H1 (cell line): ENCODE data around the gene LPCAT3. TPM values are rescaled to one million over a fixed set of nuclear protein-coding genes. Genes with fewer than 3 reads are reported as not detected.

ENCODE experiments used
- CTCF ChIA-PET: fragments of 300-600 bp; sonication (Branson Sonifier 250); formaldehyde crosslinking; loops from one replicate; lab custom pipeline; 2021; ENCODE audit not compliant: partially characterized antibody; lab: Charles Lee
- POLR2A ChIA-PET: fragments of 300-600 bp; sonication (Branson Sonifier 250); formaldehyde crosslinking; loops from one replicate; lab custom pipeline; 2021; ENCODE audit warnings: inconsistent platforms; ENCODE audit not compliant: partially characterized antibody; lab: Charles Lee
- DNase-seq, 2 experiments: peaks; one replicate each; pipeline versions ENCODE4 v3.0.0 to v3.0.0-alpha.2; 2010 to 2022; ENCODE audit warnings: low spot score in 2 of 2, low read depth in 1 of 2, mixed read lengths in 1 of 2
- FAIRE-seq: peaks from 2 replicates; lab custom pipeline; 2011; peaks lifted over from hg19 to GRCh38; lab: Jason Lieb, UNC
- H2AFZ ChIP-seq: 2 replicates; pipeline ENCODE4 v1.8.1; 2012; ENCODE audit warnings: low read length, inconsistent platforms
- H2AK5ac ChIP-seq: 2 replicates; pipeline ENCODE4 v1.6.1; 2013; ENCODE audit warnings: low read depth, low read length
- H2BK120ac ChIP-seq: replicated peaks from 2 replicates; pipeline ENCODE3; 2013; ENCODE audit warnings: low read depth, low read length, inconsistent platforms
- H2BK12ac ChIP-seq: 2 replicates; pipeline ENCODE4 v1.6.1; 2013; ENCODE audit warnings: low read depth, low read length
- H2BK15ac ChIP-seq: 2 replicates; pipeline ENCODE4 v1.6.1; 2013; ENCODE audit warnings: low read length
- H2BK20ac ChIP-seq: 2 replicates; pipeline ENCODE4 v1.6.1; 2013; ENCODE audit warnings: low read length
- H2BK5ac ChIP-seq: 2 replicates; pipeline ENCODE4 v1.6.1; 2013; ENCODE audit warnings: low read depth, low read length
- H3K14ac ChIP-seq: 2 replicates; pipeline ENCODE4 v1.6.1; 2013; ENCODE audit warnings: inconsistent platforms; ENCODE audit not compliant: insufficient read length
- H3K18ac ChIP-seq: 2 replicates; pipeline ENCODE4 v1.6.1; 2013; ENCODE audit warnings: low read length; ENCODE audit errors: extremely low read depth
- H3K23ac ChIP-seq: 2 replicates; pipeline ENCODE4 v1.6.1; 2013; ENCODE audit warnings: inconsistent platforms; ENCODE audit not compliant: insufficient read length
- H3K23me2 ChIP-seq: 2 replicates; pipeline ENCODE4 v1.6.1; 2013; ENCODE audit warnings: low read depth, low read length
- H3K27ac ChIP-seq: 2 replicates; pipeline ENCODE4 v1.6.1; 2011; ENCODE audit warnings: low read depth, low read length, inconsistent platforms
- H3K27me3 ChIP-seq, 4 experiments: replicated peaks in 1 of 4; 1 replicate in 1 of 4; 2 replicates in 3 of 4; pipeline versions ENCODE4 v1.6.1 to v1.8.1; 2011 to 2013; ENCODE audit warnings: low read length in 3 of 4, mild to moderate bottlenecking in 3 of 4, inconsistent platforms in 2 of 4, mixed read lengths in 2 of 4, moderate library complexity in 1 of 4; ENCODE audit not compliant: control insufficient read depth in 3 of 4, insufficient read depth in 3 of 4; ENCODE audit errors: extremely low read depth in 1 of 4
- H3K36me3 ChIP-seq, 4 experiments: 2 replicates each; pipeline versions ENCODE4 v1.6.1 to v1.8.1; 2011 to 2013; ENCODE audit warnings: mild to moderate bottlenecking in 4 of 4, low read length in 3 of 4, moderate library complexity in 2 of 4, control low read depth in 1 of 4, inconsistent platforms in 1 of 4; ENCODE audit not compliant: insufficient read depth in 4 of 4, control insufficient read depth in 2 of 4
- H3K4ac ChIP-seq: replicated peaks from 2 replicates; pipeline ENCODE3; 2013; ENCODE audit warnings: low read length, low read depth, mixed read lengths, inconsistent platforms; ENCODE audit not compliant: insufficient read length
- H3K4me1 ChIP-seq, 4 experiments: replicated peaks in 1 of 4; 1 replicate in 1 of 4; 2 replicates in 3 of 4; pipeline versions ENCODE4 v1.6.1 to v1.8.1; 2011 to 2013; ENCODE audit warnings: low read length in 3 of 4, inconsistent platforms in 2 of 4, mixed read lengths in 1 of 4; ENCODE audit not compliant: insufficient read depth in 4 of 4, control insufficient read depth in 3 of 4
- H3K4me2 ChIP-seq, 2 experiments: 2 replicates each; pipeline versions ENCODE4 v1.6.1 to v1.8.1; 2011 to 2013; ENCODE audit warnings: low read depth in 2 of 2, low read length in 2 of 2, control low read depth in 1 of 2, inconsistent platforms in 1 of 2, mild to moderate bottlenecking in 1 of 2; ENCODE audit not compliant: insufficient read depth in 1 of 2
- H3K4me3 ChIP-seq, 4 experiments: fragments of 200-600, 300-600 bp in 1 of 4; sonication (generic), shearing (Covaris generic), sonication (Bioruptor Twin) in 1 of 4; 2 replicates each; pipeline versions ENCODE4 v1.5.1 to v1.8.1; 2011 to 2016; ENCODE audit warnings: low read length in 4 of 4, low read depth in 3 of 4, control low read depth in 2 of 4, inconsistent platforms in 2 of 4, mild to moderate bottlenecking in 2 of 4, mixed read lengths in 1 of 4, moderate library complexity in 1 of 4; ENCODE audit not compliant: insufficient read depth in 2 of 4; ENCODE audit errors: extremely low read depth in 1 of 4
- H3K56ac ChIP-seq: replicated peaks from 2 replicates; pipeline ENCODE3; 2013; ENCODE audit warnings: low read depth, mild to moderate bottlenecking, mixed read lengths, low read length, inconsistent platforms; ENCODE audit not compliant: insufficient read length
- H3K79me1 ChIP-seq: 2 replicates; pipeline ENCODE4 v1.6.1; 2013; ENCODE audit warnings: low read depth, low read length, control low read depth
- H3K79me2 ChIP-seq, 2 experiments: 2 replicates each; pipeline versions ENCODE4 v1.6.1 to v1.8.1; 2012 to 2013; ENCODE audit warnings: low read length in 2 of 2, mild to moderate bottlenecking in 2 of 2, inconsistent platforms in 1 of 2; ENCODE audit not compliant: insufficient read depth in 2 of 2, control insufficient read depth in 1 of 2
- H3K9ac ChIP-seq, 4 experiments: replicated peaks in 1 of 4; 1 replicate in 1 of 4; 2 replicates in 3 of 4; pipeline versions ENCODE4 v1.6.1 to v1.8.1; 2011 to 2013; ENCODE audit warnings: low read depth in 3 of 4, low read length in 3 of 4, control low read depth in 2 of 4, mild to moderate bottlenecking in 2 of 4, moderate library complexity in 2 of 4, inconsistent platforms in 1 of 4; ENCODE audit errors: extremely low read depth in 1 of 4
- H3K9me3 ChIP-seq, 2 experiments: 2 replicates each; pipeline versions ENCODE4 v1.6.1 to v1.8.1; 2012 to 2013; ENCODE audit warnings: mild to moderate bottlenecking in 2 of 2, moderate library complexity in 2 of 2, control low read depth in 1 of 2, inconsistent platforms in 1 of 2, low read depth in 1 of 2, low read length in 1 of 2, mixed read lengths in 1 of 2; ENCODE audit not compliant: insufficient read depth in 2 of 2
- H4K20me1 ChIP-seq, 2 experiments: replicated peaks in 1 of 2; 2 replicates each; pipeline versions ENCODE3 to v1.8.1; 2011 to 2013; ENCODE audit warnings: inconsistent platforms in 2 of 2, low read length in 2 of 2, mild to moderate bottlenecking in 1 of 2; ENCODE audit not compliant: insufficient read depth in 2 of 2, control insufficient read depth in 1 of 2
- H4K5ac ChIP-seq: 2 replicates; pipeline ENCODE4 v1.6.1; 2013; ENCODE audit warnings: low read length, low read depth, mixed read lengths, inconsistent platforms; ENCODE audit not compliant: insufficient read length
- H4K8ac ChIP-seq: 2 replicates; pipeline ENCODE4 v1.8.0; 2013; ENCODE audit warnings: mild to moderate bottlenecking, moderate library complexity, low read length, inconsistent platforms; ENCODE audit not compliant: insufficient read depth; ENCODE audit errors: extremely low read depth
- H4K91ac ChIP-seq: replicated peaks from 2 replicates; pipeline ENCODE3; 2013; ENCODE audit warnings: low read length, mixed read lengths, inconsistent platforms; ENCODE audit not compliant: insufficient read length
- ASH2L ChIP-seq: fragments of 200-600, 300-600 bp; sonication (generic); IDR thresholded peaks from one replicate; pipeline ENCODE4 v1.7.1; 2017; ENCODE audit warnings: low read length
- CEBPB ChIP-seq: IDR thresholded peaks from 2 replicates; pipeline ENCODE4 v1.6.1; 2012; ENCODE audit warnings: low read depth, low read length
- EGR1 ChIP-seq: IDR thresholded peaks from 2 replicates; pipeline ENCODE4 v1.6.1; 2011; ENCODE audit warnings: low read depth, low read length, borderline replicate concordance
- EP300 ChIP-seq, 2 experiments: IDR thresholded peaks; 1 replicate in 1 of 2; 2 replicates in 1 of 2; pipeline ENCODE4 v1.6.1; 2011 to 2012; ENCODE audit warnings: low read depth in 2 of 2, low read length in 2 of 2, mild to moderate bottlenecking in 2 of 2, borderline replicate concordance in 1 of 2, inconsistent platforms in 1 of 2, moderate library complexity in 1 of 2
- HDAC2 ChIP-seq, 2 experiments: fragments of 300-600 bp in 1 of 2; sonication (generic) in 1 of 2; IDR thresholded peaks; 2 replicates each; pipeline ENCODE4 v1.6.1; 2011 to 2012; ENCODE audit warnings: low read depth in 2 of 2, low read length in 2 of 2, mild to moderate bottlenecking in 2 of 2, moderate library complexity in 2 of 2, borderline replicate concordance in 1 of 2, inconsistent platforms in 1 of 2
- HDAC6 ChIP-seq: IDR thresholded peaks from one replicate; pipeline ENCODE4 v1.7.1; 2012; ENCODE audit warnings: low read depth, mild to moderate bottlenecking, inconsistent platforms, low read length, moderate library complexity
- JUN ChIP-seq: IDR thresholded peaks from 2 replicates; pipeline ENCODE4 v1.6.1; 2011; ENCODE audit warnings: low read depth, mild to moderate bottlenecking, improper control_type of control experiment, low read length
- MAFK ChIP-seq: IDR thresholded peaks from 2 replicates; pipeline ENCODE4 v1.6.1; 2012; ENCODE audit warnings: low read depth, mild to moderate bottlenecking, improper control_type of control experiment, low read length
- PHF8 ChIP-seq: fragments of 200-600 bp; sonication (generic); conservative IDR thresholded peaks from 2 replicates; pipeline ENCODE4 v1.7.1; 2012; ENCODE audit warnings: low read depth, mild to moderate bottlenecking, inconsistent platforms, low read length, moderate library complexity
- POU5F1 ChIP-seq: IDR thresholded peaks from 2 replicates; pipeline ENCODE4 v1.6.1; 2011; ENCODE audit warnings: low read depth, mild to moderate bottlenecking, low read length, moderate library complexity
- RXRA ChIP-seq: IDR thresholded peaks from 2 replicates; pipeline ENCODE4 v1.6.1; 2011; ENCODE audit warnings: low read depth, mild to moderate bottlenecking, low read length, moderate library complexity; ENCODE audit not compliant: insufficient read depth
- TAF7 ChIP-seq: optimal IDR thresholded peaks from 2 replicates; pipeline ENCODE3; 2011; ENCODE audit warnings: low read depth, mild to moderate bottlenecking, inconsistent platforms, low read length, moderate library complexity, borderline replicate concordance
- TEAD4 ChIP-seq: IDR thresholded peaks from 2 replicates; pipeline ENCODE4 v1.6.1; 2012; ENCODE audit warnings: low read depth, low read length, inconsistent platforms, mixed read lengths
- WGBS, 2 experiments: shearing (Covaris generic) in 1 of 2; methylation state at CpG; one replicate each; pipeline versions ENCODE4 v1.1.6 to v1.1.7; 2013 to 2015; ENCODE audit warnings: low lambda C conversion rate in 2 of 2, mixed read lengths in 2 of 2, inconsistent platforms in 1 of 2, low coverage in 1 of 2, missing lambda C conversion rate in 1 of 2; ENCODE audit not compliant: insufficient replicate concordance in 2 of 2, insufficient coverage in 1 of 2, insufficient read length in 1 of 2; ENCODE audit errors: extremely low coverage in 1 of 2, missing lambda C conversion rate in 1 of 2; 5-methylcytosine and 5-hydroxymethylcytosine counted together
- polyA plus RNA-seq, 7 experiments: library from polyadenylated mRNA; depleted of rRNA in 3 of 7; stranded (reverse) in 5 of 7; unstranded in 2 of 7; fragments of >200 nt in 5 of 7; fragments of 200-250 nt in 2 of 7; gene quantifications; 1 replicate in 5 of 7; 2 replicates in 1 of 7; 4 replicates in 1 of 7; pipeline versions ENCODE4 v1.2.1 to v1.2.3, GENCODE V29; 2011 to 2013; ENCODE audit warnings: missing spikeins in 2 of 7, mixed read lengths in 2 of 7
- total RNA-seq: library from RNA; stranded (reverse); fragmentation: NEBNext Ultra II Directional; extraction: Animal tissue kit (Norgen Biotek cat#: 25700); gene quantifications from 2 replicates; pipeline ENCODE4 v1.2.1, GENCODE V29; 2021

Gene LPCAT3
- total and polyA plus RNA-seq, 2 of the 8 experiments (the other 6 are each of a cell fraction or from before 2014, with no cell fraction given): 55.8 to 70.4 TPM

DNA sequence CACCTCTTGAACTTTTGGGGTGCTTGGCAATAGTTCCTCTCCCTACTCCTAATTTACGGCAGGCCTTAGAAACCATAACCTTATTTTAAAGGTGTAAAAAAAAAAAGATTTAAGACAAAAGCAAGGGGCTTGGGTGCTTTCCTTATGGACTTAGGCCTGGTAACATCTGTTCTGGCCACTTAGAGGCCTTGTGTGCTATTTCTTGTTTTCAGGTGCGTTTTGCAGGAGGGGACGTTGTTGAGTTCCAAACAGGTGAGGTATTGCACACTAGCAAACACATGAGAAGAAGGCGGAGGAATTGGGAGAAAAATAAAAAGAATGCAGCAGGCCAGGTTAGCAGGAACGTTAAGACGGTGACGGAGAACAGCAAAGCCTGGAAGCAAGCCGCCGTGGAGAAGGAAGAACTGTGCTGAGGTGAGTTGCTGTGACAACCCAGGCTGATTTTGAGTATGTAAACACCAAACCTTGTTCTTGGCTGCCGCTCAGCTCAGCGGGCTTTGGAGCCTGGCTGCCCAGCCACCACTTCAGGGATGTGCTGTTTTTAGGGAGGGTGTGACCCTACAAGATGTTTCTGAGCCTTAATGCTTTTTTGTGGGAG, 30.2 kb downstream of the LPCAT3 start:
- Histone ChIP-seq H2AK5ac (no peak overlapping the region), H3K4me3 (no peak overlapping the region), H4K8ac (no peak overlapping the region), H3K9ac (no peak overlapping the region), H3K27ac (no peak overlapping the region), H3K14ac (no peak overlapping the region), H2BK12ac (no peak overlapping the region), H3K23me2 (no peaks in the 10 kb centered on the region), H3K9me3 (no peaks in the 10 kb centered on the region), H4K20me1 (peaks cover 0 to 5% of the 10 kb centered on the region in 2 experiments), H4K91ac (no peak overlapping the region), H4K5ac (no peak overlapping the region), H2BK5ac (no peak overlapping the region), H3K18ac (no peak overlapping the region), H2BK120ac (no peak overlapping the region), H3K79me1 (no peaks in the 10 kb centered on the region), H3K36me3 (peaks cover 0 to 15% (median under 1%) of the 10 kb centered on the region in 4 experiments; a peak in 3 of 8 replicates), H3K4ac (no peak overlapping the region), H3K23ac (no peak overlapping the region), H3K4me1 (no peaks in the 10 kb centered on the region), H2BK15ac (no peak overlapping the region), H3K79me2 (no peaks in the 10 kb centered on the region), H2BK20ac (no peak overlapping the region), H3K27me3 (no peaks in the 10 kb centered on the region), H3K56ac (no peak overlapping the region), H2AFZ (no peak overlapping the region), H3K4me2 (no peak overlapping the region)
- no peak for DNase-seq
- ChIA-PET CTCF (interaction anchor here (1.1 to 1.5 kb wide), 2 partner anchors 27 to 43 kb away, joined by 3 read pairs; no protein-coding TSS in a partner anchor), POLR2A (interaction anchor here (0.9 to 3.2 kb wide), 3 partner anchors 12 to 44 kb away, joined by 3 to 29 read pairs (median 5); partner anchors contain the start of genes C12orf57 and RNU7-1)
- 90% methylated on average over 11 of the region's 11 CpGs; no CpG with 5 or more reads in 1 of the 2 experiments for WGBS, 2 experiments
- no peak for FAIRE-seq
- TF ChIP-seq RXRA (no peak), PHF8 (no peak), CEBPB (no peak), TAF7 (no peak), MAFK (no peak), HDAC6 (no peak), ASH2L (no peak), EP300 (IDR thresholded peaks at IDR 0.05; ENCODE audit: borderline replicate concordance in 1 of 2, low read depth in 2 of 2, low read length in 2 of 2) (no peak), JUN (no peak), POU5F1 (no peak), EGR1 (no peak), HDAC2 (IDR thresholded peaks at IDR 0.05; ENCODE audit: borderline replicate concordance in 1 of 2, low read depth in 2 of 2, low read length in 2 of 2) (no peak), TEAD4 (no peak)
